ENCODE data around the gene TIMM10. TPM values are rescaled to one million over a fixed set of nuclear protein-coding genes. Genes with fewer than 3 reads are reported as not detected.

The TIMM10 gene
- total and polyA plus RNA-seq, 4 donors, result 19.8 to 77.4 (median 30.3) TPM

DNA sequence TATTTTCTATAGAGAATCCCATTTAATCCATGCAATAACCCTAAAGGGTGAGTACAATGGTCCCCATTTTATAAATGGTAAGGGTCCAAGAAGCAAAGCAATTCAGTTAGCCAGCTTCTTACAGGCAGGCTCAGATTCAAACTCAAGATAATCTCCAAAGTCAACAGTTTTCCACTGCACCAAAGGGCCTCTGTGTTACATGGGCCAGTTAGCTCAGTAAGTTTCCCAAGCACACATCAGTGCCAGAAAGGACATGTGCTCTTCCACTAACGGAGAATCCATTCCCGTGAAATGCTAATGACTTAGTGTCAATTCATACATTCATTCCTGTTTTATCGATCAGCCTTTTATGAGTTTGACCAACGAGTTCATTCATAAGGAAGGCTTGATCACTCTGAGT, 26.0 kb downstream of the TIMM10 start:
- no peaks in the 10 kb centered on the region for H3K9me3 ChIP-seq (ENCODE audit: control insufficient read depth in 4 of 4, low read length in 3 of 4)
- H3K4me3 ChIP-seq (ENCODE audit: low read depth in 1 of 3, low read length in 3 of 3), result no peak overlapping the region
- H3K36me3 ChIP-seq (ENCODE audit: control insufficient read depth in 4 of 4, insufficient read depth in 3 of 4, low read depth in 1 of 4, low read length in 3 of 4), result peaks cover 0 to 14% (median 11%) of the 10 kb centered on the region in 4 donors
- peaks cover 33 to 60% (median 50%) of the 10 kb centered on the region in 4 donors for H3K4me1 ChIP-seq (ENCODE audit: control insufficient read depth in 4 of 4, insufficient read depth in 4 of 4, low read length in 3 of 4)
- no peak overlapping the region for H3K9ac ChIP-seq (ENCODE audit: low read depth in 1 of 2, low read length in 2 of 2)
- no peak overlapping the region for H3K27ac ChIP-seq (ENCODE audit: low read depth in 1 of 2, low read length in 2 of 2)
- TF ChIP-seq NR2F2 (IDR thresholded peaks at IDR 0.05), result no peak
- TF ChIP-seq, protein P1, sequence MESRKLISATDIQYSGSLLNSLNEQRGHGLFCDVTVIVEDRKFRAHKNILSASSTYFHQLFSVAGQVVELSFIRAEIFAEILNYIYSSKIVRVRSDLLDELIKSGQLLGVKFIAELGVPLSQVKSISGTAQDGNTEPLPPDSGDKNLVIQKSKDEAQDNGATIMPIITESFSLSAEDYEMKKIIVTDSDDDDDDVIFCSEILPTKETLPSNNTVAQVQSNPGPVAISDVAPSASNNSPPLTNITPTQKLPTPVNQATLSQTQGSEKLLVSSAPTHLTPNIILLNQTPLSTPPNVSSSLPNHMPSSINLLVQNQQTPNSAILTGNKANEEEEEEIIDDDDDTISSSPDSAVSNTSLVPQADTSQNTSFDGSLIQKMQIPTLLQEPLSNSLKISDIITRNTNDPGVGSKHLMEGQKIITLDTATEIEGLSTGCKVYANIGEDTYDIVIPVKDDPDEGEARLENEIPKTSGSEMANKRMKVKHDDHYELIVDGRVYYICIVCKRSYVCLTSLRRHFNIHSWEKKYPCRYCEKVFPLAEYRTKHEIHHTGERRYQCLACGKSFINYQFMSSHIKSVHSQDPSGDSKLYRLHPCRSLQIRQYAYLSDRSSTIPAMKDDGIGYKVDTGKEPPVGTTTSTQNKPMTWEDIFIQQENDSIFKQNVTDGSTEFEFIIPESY (IDR thresholded peaks at IDR 0.05), result no peak
- TF ChIP-seq, protein P2, sequence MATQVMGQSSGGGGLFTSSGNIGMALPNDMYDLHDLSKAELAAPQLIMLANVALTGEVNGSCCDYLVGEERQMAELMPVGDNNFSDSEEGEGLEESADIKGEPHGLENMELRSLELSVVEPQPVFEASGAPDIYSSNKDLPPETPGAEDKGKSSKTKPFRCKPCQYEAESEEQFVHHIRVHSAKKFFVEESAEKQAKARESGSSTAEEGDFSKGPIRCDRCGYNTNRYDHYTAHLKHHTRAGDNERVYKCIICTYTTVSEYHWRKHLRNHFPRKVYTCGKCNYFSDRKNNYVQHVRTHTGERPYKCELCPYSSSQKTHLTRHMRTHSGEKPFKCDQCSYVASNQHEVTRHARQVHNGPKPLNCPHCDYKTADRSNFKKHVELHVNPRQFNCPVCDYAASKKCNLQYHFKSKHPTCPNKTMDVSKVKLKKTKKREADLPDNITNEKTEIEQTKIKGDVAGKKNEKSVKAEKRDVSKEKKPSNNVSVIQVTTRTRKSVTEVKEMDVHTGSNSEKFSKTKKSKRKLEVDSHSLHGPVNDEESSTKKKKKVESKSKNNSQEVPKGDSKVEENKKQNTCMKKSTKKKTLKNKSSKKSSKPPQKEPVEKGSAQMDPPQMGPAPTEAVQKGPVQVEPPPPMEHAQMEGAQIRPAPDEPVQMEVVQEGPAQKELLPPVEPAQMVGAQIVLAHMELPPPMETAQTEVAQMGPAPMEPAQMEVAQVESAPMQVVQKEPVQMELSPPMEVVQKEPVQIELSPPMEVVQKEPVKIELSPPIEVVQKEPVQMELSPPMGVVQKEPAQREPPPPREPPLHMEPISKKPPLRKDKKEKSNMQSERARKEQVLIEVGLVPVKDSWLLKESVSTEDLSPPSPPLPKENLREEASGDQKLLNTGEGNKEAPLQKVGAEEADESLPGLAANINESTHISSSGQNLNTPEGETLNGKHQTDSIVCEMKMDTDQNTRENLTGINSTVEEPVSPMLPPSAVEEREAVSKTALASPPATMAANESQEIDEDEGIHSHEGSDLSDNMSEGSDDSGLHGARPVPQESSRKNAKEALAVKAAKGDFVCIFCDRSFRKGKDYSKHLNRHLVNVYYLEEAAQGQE (IDR thresholded peaks at IDR 0.05), result no peak
- TF ChIP-seq TAF1 (conservative IDR thresholded peaks at IDR 0.05), result no peak
- TF ChIP-seq, protein P3, sequence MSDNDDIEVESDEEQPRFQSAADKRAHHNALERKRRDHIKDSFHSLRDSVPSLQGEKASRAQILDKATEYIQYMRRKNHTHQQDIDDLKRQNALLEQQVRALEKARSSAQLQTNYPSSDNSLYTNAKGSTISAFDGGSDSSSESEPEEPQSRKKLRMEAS (IDR thresholded peaks at IDR 0.05), result no peak
- no peak for TF ChIP-seq SP1 (IDR thresholded peaks at IDR 0.05)
- TF ChIP-seq JUND (IDR thresholded peaks at IDR 0.05), result no peak
- TF ChIP-seq FOXA2 (IDR thresholded peaks at IDR 0.05), result no peak
- TF ChIP-seq GABPA (IDR thresholded peaks at IDR 0.05 in 1 of 2, conservative IDR thresholded peaks at IDR 0.05 in 1 of 2), result no peak
- no peak for TF ChIP-seq HNF4A (conservative IDR thresholded peaks at IDR 0.05)
- TF ChIP-seq RAD21 (IDR thresholded peaks at IDR 0.05), result no peak
- no peak for TF ChIP-seq YY1 (IDR thresholded peaks at IDR 0.05)
- TF ChIP-seq RXRA (IDR thresholded peaks at IDR 0.05), result no peak
- TF ChIP-seq, protein P4, sequence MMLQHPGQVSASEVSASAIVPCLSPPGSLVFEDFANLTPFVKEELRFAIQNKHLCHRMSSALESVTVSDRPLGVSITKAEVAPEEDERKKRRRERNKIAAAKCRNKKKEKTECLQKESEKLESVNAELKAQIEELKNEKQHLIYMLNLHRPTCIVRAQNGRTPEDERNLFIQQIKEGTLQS (IDR thresholded peaks at IDR 0.05), result no peak
- H3K27me3 ChIP-seq (ENCODE audit: control insufficient read depth in 4 of 4, insufficient read depth in 4 of 4, low read length in 3 of 4), result no peaks in the 10 kb centered on the region
- 86% methylated on average over 4 of the region's 4 CpGs for WGBS
- no peak for DNase-seq (ENCODE audit: low spot score)

DNA sequence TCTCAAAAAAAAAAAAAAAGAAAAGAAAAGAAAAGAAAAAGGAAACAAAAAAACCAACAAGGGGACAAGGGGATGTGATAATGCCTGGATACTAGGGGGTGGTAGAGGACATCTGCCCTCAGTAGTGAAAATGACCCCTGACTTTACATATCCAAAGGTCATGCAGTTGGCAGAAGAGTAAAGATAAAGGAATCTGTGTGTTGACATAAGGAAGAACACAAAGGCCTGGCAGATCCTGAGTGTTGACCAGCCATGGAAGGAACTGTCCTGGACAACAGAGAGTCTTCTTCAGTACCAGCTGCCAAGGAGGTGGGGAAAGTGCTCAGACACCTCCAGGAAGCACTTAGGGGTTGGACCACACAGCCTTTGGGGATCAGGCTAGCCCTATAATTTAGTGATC, 27.7 kb downstream of the TIMM10 start:
- peaks cover 0 to 14% (median 10%) of the 10 kb centered on the region in 4 donors for H3K36me3 ChIP-seq (ENCODE audit: control insufficient read depth in 4 of 4, insufficient read depth in 3 of 4, low read depth in 1 of 4, low read length in 3 of 4)
- H3K4me1 ChIP-seq (ENCODE audit: control insufficient read depth in 4 of 4, insufficient read depth in 4 of 4, low read length in 3 of 4), result peaks cover 42 to 66% (median 59%) of the 10 kb centered on the region in 4 donors
- no peaks in the 10 kb centered on the region for H3K9me3 ChIP-seq (ENCODE audit: control insufficient read depth in 4 of 4, low read length in 3 of 4)
- H3K27ac ChIP-seq (ENCODE audit: low read depth in 1 of 2, low read length in 2 of 2), result peak overlapping the region in 1 of 2 donors; percentile 79
- H3K9ac ChIP-seq (ENCODE audit: low read depth in 1 of 2, low read length in 2 of 2), result no peak overlapping the region
- no peaks in the 10 kb centered on the region for H3K27me3 ChIP-seq (ENCODE audit: control insufficient read depth in 4 of 4, insufficient read depth in 4 of 4, low read length in 3 of 4)
- H3K4me3 ChIP-seq (ENCODE audit: low read depth in 1 of 3, low read length in 3 of 3), result no peak overlapping the region
- DNase-seq (ENCODE audit: low spot score), result no peak
- TF ChIP-seq HNF4G (IDR thresholded peaks at IDR 0.05) (peak; percentile 30), FOXA2 (IDR thresholded peaks at IDR 0.05) (peak; percentile 82), TAF1 (conservative IDR thresholded peaks at IDR 0.05) (no peak), EGR1 (IDR thresholded peaks at IDR 0.05; ENCODE audit: low read depth in 2 of 2) (no peak), FOXA1 (IDR thresholded peaks at IDR 0.05) (peak; percentile 47), SP1 (IDR thresholded peaks at IDR 0.05) (peak; percentile 60), GABPA (IDR thresholded peaks at IDR 0.05 in 1 of 2, conservative IDR thresholded peaks at IDR 0.05 in 1 of 2) (no peak), JUND (IDR thresholded peaks at IDR 0.05) (peak in 1 of 2 donors; percentile 62), RXRA (IDR thresholded peaks at IDR 0.05) (peak; percentile 82 to 84), HNF4A (conservative IDR thresholded peaks at IDR 0.05) (peak; percentile 82 to 90), NR2F2 (IDR thresholded peaks at IDR 0.05) (peak; percentile 80), RAD21 (IDR thresholded peaks at IDR 0.05) (peak in 1 of 2 donors; percentile 21)
- TF ChIP-seq, protein P3 (IDR thresholded peaks at IDR 0.05), result peak; percentile 42
- TF ChIP-seq, protein P5, sequence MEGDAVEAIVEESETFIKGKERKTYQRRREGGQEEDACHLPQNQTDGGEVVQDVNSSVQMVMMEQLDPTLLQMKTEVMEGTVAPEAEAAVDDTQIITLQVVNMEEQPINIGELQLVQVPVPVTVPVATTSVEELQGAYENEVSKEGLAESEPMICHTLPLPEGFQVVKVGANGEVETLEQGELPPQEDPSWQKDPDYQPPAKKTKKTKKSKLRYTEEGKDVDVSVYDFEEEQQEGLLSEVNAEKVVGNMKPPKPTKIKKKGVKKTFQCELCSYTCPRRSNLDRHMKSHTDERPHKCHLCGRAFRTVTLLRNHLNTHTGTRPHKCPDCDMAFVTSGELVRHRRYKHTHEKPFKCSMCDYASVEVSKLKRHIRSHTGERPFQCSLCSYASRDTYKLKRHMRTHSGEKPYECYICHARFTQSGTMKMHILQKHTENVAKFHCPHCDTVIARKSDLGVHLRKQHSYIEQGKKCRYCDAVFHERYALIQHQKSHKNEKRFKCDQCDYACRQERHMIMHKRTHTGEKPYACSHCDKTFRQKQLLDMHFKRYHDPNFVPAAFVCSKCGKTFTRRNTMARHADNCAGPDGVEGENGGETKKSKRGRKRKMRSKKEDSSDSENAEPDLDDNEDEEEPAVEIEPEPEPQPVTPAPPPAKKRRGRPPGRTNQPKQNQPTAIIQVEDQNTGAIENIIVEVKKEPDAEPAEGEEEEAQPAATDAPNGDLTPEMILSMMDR (IDR thresholded peaks at IDR 0.05; ENCODE audit: low read depth, low read length, missing input control), result no peak
- TF ChIP-seq, protein P2 (IDR thresholded peaks at IDR 0.05), result no peak
